ENCODE results near the gene SNAPC4. TPM values are rescaled to one million over a fixed set of nuclear protein-coding genes. Genes with fewer than 3 reads are reported as not detected.
"Not testable (repeated sequence)": the region's sequence is repeated elsewhere in the genome, so short reads cannot be mapped to it uniquely, and the experiment has no call there.

Gene SNAPC4
- total RNA-seq, 1 donor from 2014 or later, result 26.7 TPM

DNA sequence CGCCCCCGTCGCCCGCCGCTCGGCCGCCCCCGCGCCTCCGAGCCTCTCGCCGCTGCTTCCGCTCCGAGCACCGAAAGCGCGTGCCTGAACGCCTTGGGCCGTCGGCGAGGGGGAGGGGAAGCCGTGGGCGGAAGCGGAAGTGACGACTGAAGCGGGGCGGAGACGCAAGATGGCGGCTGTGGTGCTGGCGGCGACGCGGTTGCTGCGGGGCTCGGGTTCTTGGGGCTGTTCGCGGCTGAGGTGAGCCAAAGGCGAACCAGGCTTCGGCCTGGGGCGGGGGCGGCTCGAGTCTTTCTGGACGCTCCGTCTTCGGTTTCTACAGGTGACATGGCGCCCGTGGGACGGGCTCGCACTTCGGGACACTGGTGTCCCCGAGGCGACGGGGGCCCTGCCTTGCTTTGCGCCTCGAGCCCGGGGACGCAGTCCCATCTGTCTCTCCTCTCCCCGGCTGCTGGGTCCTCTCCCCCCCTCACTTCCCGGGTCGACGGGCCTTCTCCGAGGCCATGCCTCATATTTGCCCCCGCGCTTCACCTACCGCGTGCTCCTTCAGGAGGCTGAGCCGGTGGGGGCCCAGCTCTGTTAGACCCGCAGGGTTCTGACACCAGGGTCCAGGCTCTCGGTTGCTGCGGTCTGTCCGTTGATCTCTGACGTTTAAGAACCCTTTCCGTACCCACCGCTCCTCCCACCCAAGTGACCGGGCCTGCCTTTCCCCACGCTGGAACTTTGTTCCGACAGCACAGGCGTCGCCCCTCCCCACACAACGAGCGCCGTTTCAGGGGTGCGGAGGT, 10.7 kb upstream of the SNAPC4 start, which contains the start of the genes ENTR1 and PMPCA:
Gene ENTR1, minus strand, starts transcription at position 115 of the 788 bp plus-strand sequence. CDS start 217 bp downstream, outside the sequence.
Gene PMPCA, plus strand, starts transcription at position 159 of the 788 bp plus-strand sequence. Its CDS starts 11 bp downstream, at position 170.
- intact Hi-C loops (cut with micrococcal nuclease), result loop anchor here (1.0 to 2.0 kb wide), 4 partner anchors 10 to 72 kb away; partner anchors contain the start of genes DNLZ, INPP5E, SEC16A and SNAPC4
- Mint-ChIP-seq H3K4me1 (ENCODE audit: low read depth) (peaks cover 35% of the 10 kb centered on the region), H3K9me3 (no peaks in the 10 kb centered on the region), H3K36me3 (ENCODE audit: low read depth) (peaks cover 50% of the 10 kb centered on the region), H3K27ac (peak within 1 kb of the TSS; percentile 94), H3K4me3 (peak within 1 kb of the TSS; percentile 97), H3K27me3 (ENCODE audit: insufficient read depth) (peaks cover 3% of the 10 kb centered on the region)
- DNase-seq (ENCODE audit: low spot score), result peak; percentile 93

DNA sequence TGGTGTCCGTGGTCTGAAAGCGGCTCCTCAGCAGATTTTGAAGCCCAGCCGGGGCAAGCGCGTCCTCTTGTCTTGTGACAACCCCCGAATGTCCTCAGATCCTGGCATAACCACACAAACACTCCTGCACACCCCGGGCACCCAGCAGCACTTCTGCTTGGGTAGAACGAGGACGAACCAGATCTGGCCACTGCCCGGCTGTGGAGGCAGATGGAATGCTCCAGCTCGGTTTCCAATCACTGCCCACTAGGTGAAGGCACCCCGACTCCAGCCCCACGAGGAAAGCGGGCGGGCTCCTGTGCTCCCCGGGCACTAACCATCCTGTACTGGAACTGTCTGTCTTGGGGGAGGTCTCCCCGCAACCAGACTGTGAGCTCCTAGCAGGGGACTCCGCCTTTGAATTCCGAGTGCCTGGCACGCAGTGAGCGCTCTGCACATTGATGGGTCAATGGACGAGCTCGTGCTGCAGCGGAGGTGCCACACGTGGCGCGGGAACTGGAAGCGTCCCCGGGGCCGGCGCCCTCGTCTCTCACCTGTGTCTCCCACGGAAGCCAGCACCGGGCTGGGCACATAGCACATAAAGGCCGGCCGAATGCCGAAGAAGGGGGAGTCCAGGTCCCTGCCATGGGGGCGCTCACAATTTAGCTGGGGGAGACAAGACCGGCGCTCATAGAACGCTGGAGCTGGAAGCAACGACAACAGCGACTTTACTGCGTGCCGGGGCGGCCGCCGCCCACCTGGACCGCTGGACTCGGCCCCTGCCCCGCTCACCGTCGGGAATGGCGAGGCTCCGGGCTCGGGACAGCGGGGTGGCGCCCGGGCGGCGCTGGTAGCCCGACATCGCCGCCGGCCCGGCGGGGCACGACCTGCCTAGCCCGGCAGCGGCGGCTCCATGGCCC, 9.8 kb upstream of the SNAPC4 start:
- Mint-ChIP-seq H3K4me3 (peak overlapping the region; percentile 90), H3K9me3 (no peaks in the 10 kb centered on the region), H3K4me1 (ENCODE audit: low read depth) (peaks cover 40% of the 10 kb centered on the region), H3K27ac (peak overlapping the region; percentile 92), H3K36me3 (ENCODE audit: low read depth) (peaks cover 57% of the 10 kb centered on the region), H3K27me3 (ENCODE audit: insufficient read depth) (peaks cover 3% of the 10 kb centered on the region)
- intact Hi-C loops (cut with micrococcal nuclease), result loop anchor here (1.0 to 2.0 kb wide), 4 partner anchors 10 to 73 kb away; partner anchors contain the start of genes DNLZ, INPP5E, SEC16A and SNAPC4
- DNase-seq (ENCODE audit: low spot score), result peak; percentile 9

DNA sequence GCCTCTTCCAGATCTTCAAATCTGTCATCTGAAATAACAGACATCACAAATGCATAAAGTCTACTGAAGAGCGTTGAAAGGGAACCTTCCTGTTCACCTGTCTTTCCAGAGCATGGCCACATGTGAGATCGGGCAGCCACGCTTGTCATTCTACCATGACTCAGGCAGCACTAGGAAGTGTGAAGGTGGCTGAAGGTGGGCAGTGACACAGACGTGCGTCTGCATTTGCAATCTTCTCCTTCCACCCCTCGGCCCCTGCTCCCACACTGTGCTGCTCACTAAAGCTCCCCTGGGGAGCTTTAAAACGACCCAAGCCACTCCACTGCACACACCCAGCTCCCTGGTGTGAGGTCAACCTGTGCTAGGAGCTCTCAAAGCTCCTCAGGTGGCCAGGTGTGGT, 7.9 kb upstream of the SNAPC4 start:
- no peak for DNase-seq (ENCODE audit: low spot score)
- peaks cover 57% of the 10 kb centered on the region for H3K36me3 Mint-ChIP-seq (ENCODE audit: low read depth)
- H3K4me3 Mint-ChIP-seq, result peak overlapping the region; percentile 3
- H3K4me1 Mint-ChIP-seq (ENCODE audit: low read depth), result peaks cover 51% of the 10 kb centered on the region
- peaks cover 3% of the 10 kb centered on the region for H3K27me3 Mint-ChIP-seq (ENCODE audit: insufficient read depth)
- no peak overlapping the region for H3K27ac Mint-ChIP-seq
- no peaks in the 10 kb centered on the region for H3K9me3 Mint-ChIP-seq
- intact Hi-C loops (cut with micrococcal nuclease), result no loop called here

DNA sequence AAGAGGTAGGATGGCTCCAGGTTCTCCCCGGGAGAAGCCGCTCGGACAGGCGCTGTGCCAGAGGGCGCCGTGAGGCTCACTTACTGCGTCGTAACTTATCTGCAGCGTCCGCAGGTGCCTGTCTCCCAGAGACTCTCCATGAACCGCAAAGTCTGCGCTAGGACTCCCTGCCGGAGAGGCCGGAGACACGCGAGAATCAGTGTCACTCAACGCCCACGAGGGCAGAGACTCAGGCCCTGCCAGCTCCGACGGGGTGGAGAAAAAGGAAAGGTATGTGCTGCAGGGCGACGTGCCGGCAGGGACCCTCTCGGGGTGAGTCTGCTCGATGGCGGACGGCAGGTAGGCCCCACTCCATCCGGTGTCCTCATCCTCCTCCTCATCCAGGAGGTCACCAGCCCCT, 7.1 kb upstream of the SNAPC4 start:
- H3K27ac Mint-ChIP-seq; intact Hi-C loops (cut with micrococcal nuclease); DNase-seq (ENCODE audit: low spot score); H3K9me3 Mint-ChIP-seq; H3K27me3 Mint-ChIP-seq (ENCODE audit: insufficient read depth): not testable (repeated sequence)
- peaks cover 57% of the 10 kb centered on the region for H3K36me3 Mint-ChIP-seq (ENCODE audit: low read depth)
- H3K4me3 Mint-ChIP-seq, result peak overlapping the region; percentile 15
- H3K4me1 Mint-ChIP-seq (ENCODE audit: low read depth), result peaks cover 54% of the 10 kb centered on the region

DNA sequence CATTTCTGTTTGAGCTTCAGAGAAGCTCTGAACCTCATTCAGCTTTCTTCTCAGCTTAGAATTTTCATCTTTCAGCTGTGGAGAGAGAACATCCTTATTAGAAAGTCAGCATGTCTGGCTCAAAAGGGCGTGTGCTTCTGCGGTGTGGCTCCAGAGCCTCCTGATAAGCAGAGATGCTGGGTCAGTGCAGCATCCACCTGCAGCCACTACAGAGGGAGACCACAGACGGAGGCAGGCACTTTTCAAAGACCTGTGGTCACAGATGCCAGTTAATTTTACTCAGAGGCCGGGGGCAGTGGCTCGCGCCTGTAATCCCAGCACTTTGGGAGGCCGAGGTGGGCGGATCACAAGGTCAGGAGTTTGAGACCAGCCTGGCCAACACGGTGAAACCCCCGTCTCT, 5.9 kb upstream of the SNAPC4 start:
- H3K27ac Mint-ChIP-seq; DNase-seq (ENCODE audit: low spot score); intact Hi-C loops (cut with micrococcal nuclease); H3K9me3 Mint-ChIP-seq; H3K27me3 Mint-ChIP-seq (ENCODE audit: insufficient read depth): not testable (repeated sequence)
- H3K4me1 Mint-ChIP-seq (ENCODE audit: low read depth), result peaks cover 43% of the 10 kb centered on the region
- H3K4me3 Mint-ChIP-seq, result peak overlapping the region; percentile 11
- peaks cover 54% of the 10 kb centered on the region for H3K36me3 Mint-ChIP-seq (ENCODE audit: low read depth)

DNA sequence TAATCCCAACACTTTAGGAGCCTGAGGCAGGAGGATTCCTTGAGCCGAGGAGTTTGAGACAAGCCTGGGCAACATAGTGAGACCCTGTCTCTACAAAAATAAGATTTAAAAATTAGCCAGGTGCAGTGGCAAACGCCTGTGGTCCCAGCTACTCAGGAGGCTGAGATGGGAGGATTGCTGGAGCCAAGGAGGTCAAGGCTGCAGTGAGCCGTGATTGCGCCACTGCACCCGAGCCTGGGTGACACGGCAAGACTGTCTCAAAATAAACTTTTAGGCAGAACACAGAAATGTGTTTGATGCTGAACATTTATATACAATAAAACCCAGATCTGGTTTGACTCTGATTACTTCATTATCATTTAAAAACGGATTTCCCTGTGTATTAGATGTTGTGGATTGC, 5.5 kb upstream of the SNAPC4 start:
- intact Hi-C loops (cut with micrococcal nuclease), result no loop called here
- Mint-ChIP-seq H3K4me1 (ENCODE audit: low read depth) (peaks cover 42% of the 10 kb centered on the region), H3K36me3 (ENCODE audit: low read depth) (peaks cover 54% of the 10 kb centered on the region), H3K27ac (no peak overlapping the region), H3K9me3 (no peaks in the 10 kb centered on the region), H3K4me3 (peak overlapping the region; percentile 11), H3K27me3 (ENCODE audit: insufficient read depth) (peaks cover 3% of the 10 kb centered on the region)
- DNase-seq (ENCODE audit: low spot score), result no peak

DNA sequence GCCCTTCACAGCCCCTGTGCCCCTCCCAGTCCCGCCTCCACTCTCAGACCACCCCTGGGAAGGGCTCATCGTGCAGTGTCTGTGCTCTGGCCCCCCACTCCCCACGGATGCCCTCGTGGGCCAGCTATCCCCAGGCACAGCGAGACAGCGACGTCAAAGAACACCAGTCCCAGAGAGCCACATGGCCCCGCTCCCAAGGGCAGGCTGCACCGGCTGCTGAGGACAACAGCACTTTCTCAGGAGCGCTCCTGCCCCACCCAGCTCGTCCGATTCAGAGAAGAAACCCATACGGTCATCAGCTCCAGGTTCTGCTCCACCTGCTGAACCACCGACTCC, 4.8 kb upstream of the SNAPC4 start:
- intact Hi-C loops (cut with micrococcal nuclease), result loop anchor here (5.0 kb wide), 1 partner anchor 497 kb away; the partner anchor contains the start of gene CAMSAP1
- Mint-ChIP-seq H3K27me3 (ENCODE audit: insufficient read depth) (peaks cover 3% of the 10 kb centered on the region), H3K36me3 (ENCODE audit: low read depth) (peaks cover 54% of the 10 kb centered on the region), H3K9me3 (no peaks in the 10 kb centered on the region), H3K4me1 (ENCODE audit: low read depth) (peaks cover 39% of the 10 kb centered on the region), H3K27ac (peak overlapping the region; percentile 79), H3K4me3 (peak overlapping the region; percentile 65)
- no peak for DNase-seq (ENCODE audit: low spot score)

DNA sequence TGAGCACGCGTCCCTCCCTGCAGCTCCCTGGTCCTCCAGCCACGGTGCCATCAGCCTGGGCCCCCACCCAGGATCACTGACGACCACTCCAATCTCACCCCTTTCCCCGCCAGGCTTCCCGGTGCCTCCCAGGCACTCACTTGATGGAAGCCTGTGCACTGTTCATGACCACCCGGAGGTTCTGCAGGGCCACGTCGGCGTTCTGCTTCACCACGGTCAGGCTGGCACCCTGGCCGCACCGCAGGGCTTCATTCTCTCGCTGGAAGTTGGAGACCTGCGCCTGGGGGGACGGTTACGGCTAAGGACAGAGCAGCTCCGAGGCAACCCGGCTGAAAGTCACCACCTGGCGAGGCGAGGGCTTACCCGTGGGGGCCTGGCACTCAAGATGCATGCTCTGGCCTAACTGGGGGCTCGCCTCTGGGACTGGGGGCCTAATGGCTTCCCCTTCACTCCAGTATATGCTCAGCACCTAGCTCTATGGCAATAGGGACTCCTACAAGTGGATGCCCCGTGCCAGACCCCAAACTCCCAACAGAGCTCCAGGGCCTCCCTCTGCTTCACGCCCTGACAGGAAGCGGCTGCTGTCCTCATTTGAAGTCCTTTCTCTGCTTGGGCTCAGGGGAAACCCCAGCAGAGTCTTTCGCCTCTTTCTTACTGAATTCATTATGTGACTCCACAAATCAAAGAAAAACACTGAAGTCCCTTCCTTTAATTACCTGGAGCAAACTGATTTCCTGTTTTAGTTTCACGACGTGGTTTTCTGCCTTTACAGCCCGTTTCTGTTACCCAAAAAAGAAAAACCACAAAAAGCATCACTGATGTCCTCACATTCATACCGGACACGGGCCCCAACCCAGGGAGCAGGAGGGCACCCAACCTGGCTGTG, 4.2 kb upstream of the SNAPC4 start:
- Mint-ChIP-seq H3K27me3 (ENCODE audit: insufficient read depth) (peaks cover 3% of the 10 kb centered on the region), H3K36me3 (ENCODE audit: low read depth) (peaks cover 55% of the 10 kb centered on the region), H3K4me3 (peak overlapping the region; percentile 65), H3K27ac (peak overlapping the region; percentile 79), H3K9me3 (no peaks in the 10 kb centered on the region), H3K4me1 (ENCODE audit: low read depth) (peaks cover 38% of the 10 kb centered on the region)
- peak; percentile 40 for DNase-seq (ENCODE audit: low spot score)
- intact Hi-C loops (cut with micrococcal nuclease), result loop anchor here (5.0 kb wide), 1 partner anchor 497 kb away; the partner anchor contains the start of gene CAMSAP1

DNA sequence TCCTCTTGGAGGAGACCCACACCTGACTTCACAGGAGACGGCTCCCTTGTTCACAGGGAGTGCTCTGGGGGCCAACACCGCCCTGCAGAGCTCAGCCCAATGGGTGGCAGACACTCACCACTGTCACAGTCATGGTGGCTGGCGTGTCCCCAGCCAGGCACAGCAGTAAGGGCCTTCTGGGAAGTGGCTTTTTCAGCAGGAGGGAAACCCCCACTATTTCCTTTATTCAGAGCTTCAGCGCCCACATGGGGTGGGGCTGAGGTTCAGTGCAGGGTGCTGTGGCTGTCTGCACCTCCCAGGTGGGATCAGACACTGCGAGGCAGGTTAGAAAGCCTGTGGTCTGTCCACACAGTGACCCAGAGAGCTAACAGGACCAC, 3.6 kb upstream of the SNAPC4 start:
- Mint-ChIP-seq H3K27ac (peak overlapping the region; percentile 52), H3K9me3 (no peaks in the 10 kb centered on the region), H3K36me3 (ENCODE audit: low read depth) (peaks cover 56% of the 10 kb centered on the region), H3K4me1 (ENCODE audit: low read depth) (peaks cover 38% of the 10 kb centered on the region), H3K4me3 (peak overlapping the region; percentile 65), H3K27me3 (ENCODE audit: insufficient read depth) (no peaks in the 10 kb centered on the region)
- intact Hi-C loops (cut with micrococcal nuclease), result loop anchor here (5.0 kb wide), 1 partner anchor 496 kb away; the partner anchor contains the start of gene CAMSAP1
- DNase-seq (ENCODE audit: low spot score), result peak; percentile 69

DNA sequence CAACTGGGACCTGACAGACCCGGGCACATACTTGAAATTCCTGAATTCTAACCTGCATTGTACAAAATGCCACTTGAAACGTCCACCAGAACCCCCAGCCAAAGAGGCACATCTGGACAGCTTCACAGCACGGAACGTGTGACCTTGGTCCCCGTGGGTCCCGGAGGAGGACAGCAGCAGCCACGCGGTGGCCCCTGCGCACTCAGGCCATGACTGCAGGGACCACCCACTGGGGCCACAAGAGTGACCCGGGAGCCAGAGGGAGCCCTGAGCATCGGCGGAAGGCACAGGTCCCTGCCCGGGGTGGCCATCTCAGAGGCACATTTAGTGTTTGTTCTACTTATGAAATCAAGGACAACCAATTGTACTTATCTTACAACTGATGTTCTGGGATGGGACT, 2.1 kb upstream of the SNAPC4 start:
- peaks cover 53% of the 10 kb centered on the region for H3K36me3 Mint-ChIP-seq (ENCODE audit: low read depth)
- intact Hi-C loops (cut with micrococcal nuclease), result loop anchor here (5.0 kb wide), 1 partner anchor 495 kb away; the partner anchor contains the start of gene CAMSAP1
- no peak for DNase-seq (ENCODE audit: low spot score)
- no peak overlapping the region for H3K4me3 Mint-ChIP-seq
- H3K4me1 Mint-ChIP-seq (ENCODE audit: low read depth), result peaks cover 41% of the 10 kb centered on the region
- H3K27me3 Mint-ChIP-seq (ENCODE audit: insufficient read depth), result no peaks in the 10 kb centered on the region
- no peaks in the 10 kb centered on the region for H3K9me3 Mint-ChIP-seq
- H3K27ac Mint-ChIP-seq, result no peak overlapping the region

DNA sequence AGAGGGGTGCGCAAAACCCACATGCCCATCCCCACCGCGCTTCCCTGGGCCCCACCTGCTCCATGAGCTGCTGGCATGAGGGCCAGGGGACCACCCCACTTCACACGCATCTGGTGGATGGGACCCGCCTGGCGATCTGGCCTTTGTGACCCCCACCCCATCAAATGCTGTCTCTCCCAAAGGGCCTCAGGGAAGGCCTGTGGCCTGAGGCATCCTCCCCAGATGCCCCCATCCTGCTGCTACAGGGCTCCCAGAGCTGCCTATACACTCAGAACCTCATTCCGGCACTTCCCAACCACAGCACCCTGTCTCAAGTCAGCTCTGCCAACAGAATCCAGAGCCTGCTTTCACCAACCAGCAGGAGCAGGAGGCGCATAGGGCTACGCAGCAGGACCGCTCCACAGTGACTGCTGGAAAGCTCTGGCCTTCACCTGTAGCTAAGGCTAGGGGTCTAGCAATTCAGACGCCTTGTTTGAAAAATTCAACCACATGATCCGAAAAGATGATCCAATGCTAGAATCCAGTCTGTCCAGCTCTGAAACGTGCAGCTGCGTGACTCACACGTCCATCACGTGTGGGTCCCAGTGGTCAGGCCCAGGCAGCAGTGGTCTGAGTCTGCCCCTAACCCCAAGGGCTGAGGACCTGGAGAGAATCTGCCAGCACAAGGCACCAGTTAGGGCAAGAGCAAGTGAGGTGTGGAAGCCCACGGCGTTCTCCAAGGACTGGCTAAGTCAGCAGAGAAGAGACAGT, 1.4 kb upstream of the SNAPC4 start:
- intact Hi-C loops (cut with micrococcal nuclease), result loop anchor here (2.0 to 5.0 kb wide), 4 partner anchors 81 to 494 kb away; partner anchors contain the start of genes CAMSAP1, QSOX2 and SEC16A
- peak overlapping the region; percentile 53 for H3K4me3 Mint-ChIP-seq
- peaks cover 53% of the 10 kb centered on the region for H3K36me3 Mint-ChIP-seq (ENCODE audit: low read depth)
- no peak for DNase-seq (ENCODE audit: low spot score)
- no peaks in the 10 kb centered on the region for H3K9me3 Mint-ChIP-seq
- H3K27me3 Mint-ChIP-seq (ENCODE audit: insufficient read depth), result no peaks in the 10 kb centered on the region
- no peak overlapping the region for H3K27ac Mint-ChIP-seq
- H3K4me1 Mint-ChIP-seq (ENCODE audit: low read depth), result peaks cover 41% of the 10 kb centered on the region
